SK-N-SH treated with all-trans-retinoic acid at 6 μM for 48 hours (cell line): ENCODE measurements around the gene MPPED1.

Experiments
- ATAC-seq: fragments of 200-7000 bp; cut with Tn5 transposase; 3 replicates; pipeline ENCODE4 v1.9.1; 2020; ENCODE audit warnings: mild to moderate bottlenecking, moderate library complexity
- ARNTL ChIP-seq: fragments of 450-650 bp; formaldehyde crosslinking; IDR thresholded peaks from 2 replicates; pipeline ENCODE4 v1.5.0; 2020; ENCODE audit warnings: low read depth, mild to moderate bottlenecking, moderate library complexity, borderline replicate concordance
- BACH2 ChIP-seq: fragments of 250-450 bp; sonication (Bioruptor Pico); IDR thresholded peaks from 2 replicates; pipeline ENCODE4 v1.9.0; 2021; ENCODE audit warnings: mild to moderate bottlenecking, borderline replicate concordance
- CREB5 ChIP-seq: fragments of 250-450 bp; sonication (Bioruptor Pico); IDR thresholded peaks from 2 replicates; pipeline ENCODE4 v1.5.1; 2020; ENCODE audit warnings: low read depth, mild to moderate bottlenecking, moderate library complexity
- CSDC2 ChIP-seq: fragments of 250-450 bp; sonication (Bioruptor Pico); IDR thresholded peaks from 2 replicates; pipeline ENCODE4 v1.5.0; 2020; ENCODE audit warnings: mild to moderate bottlenecking, moderate library complexity
- ESRRG ChIP-seq: fragments of 250-450 bp; sonication (Bioruptor Pico); IDR thresholded peaks from 2 replicates; pipeline ENCODE4 v1.6.1; 2021; ENCODE audit warnings: mild to moderate bottlenecking
- GLIS3 ChIP-seq: fragments of 250-450 bp; sonication (Bioruptor Pico); IDR thresholded peaks from 2 replicates; pipeline ENCODE4 v1.5.0; 2020; ENCODE audit warnings: mild to moderate bottlenecking, moderate library complexity
- ISL1 ChIP-seq: fragments of 250-450 bp; sonication (Bioruptor Pico); IDR thresholded peaks from 2 replicates; pipeline ENCODE4 v2.1.2; 2022; ENCODE audit warnings: mild to moderate bottlenecking, moderate library complexity
- OSR1 ChIP-seq: fragments of 250-450 bp; sonication (Bioruptor Pico); IDR thresholded peaks from 2 replicates; pipeline ENCODE4 v1.8.0; 2022; ENCODE audit warnings: moderate library complexity, mild to moderate bottlenecking, inconsistent platforms
- PATZ1 ChIP-seq: fragments of 250-450 bp; sonication (Bioruptor Pico); IDR thresholded peaks from 2 replicates; pipeline ENCODE4 v1.8.0; 2020; ENCODE audit warnings: mild to moderate bottlenecking, moderate library complexity, borderline replicate concordance
- PPARA ChIP-seq: fragments of 250-450 bp; sonication (Bioruptor Pico); IDR thresholded peaks from 2 replicates; pipeline ENCODE4 v1.5.0; 2020; ENCODE audit warnings: mild to moderate bottlenecking, borderline replicate concordance
- SNAI2 ChIP-seq: fragments of 250-450 bp; sonication (Bioruptor Pico); IDR thresholded peaks from 2 replicates; pipeline ENCODE4 v1.5.0; 2020; ENCODE audit warnings: mild to moderate bottlenecking, moderate library complexity
- TCF4 ChIP-seq: fragments of 250-450 bp; sonication (Bioruptor Pico); IDR thresholded peaks from 2 replicates; pipeline ENCODE4 v1.8.0; 2021; ENCODE audit warnings: mild to moderate bottlenecking, moderate library complexity, borderline replicate concordance
- TOX ChIP-seq: fragments of 250-450 bp; sonication (Bioruptor Pico); IDR thresholded peaks from 2 replicates; pipeline ENCODE4 v1.8.0; 2021; ENCODE audit warnings: mild to moderate bottlenecking, moderate library complexity, borderline replicate concordance
- ZC3H10 ChIP-seq: fragments of 250-450 bp; sonication (Bioruptor Pico); IDR thresholded peaks from 2 replicates; pipeline ENCODE4 v1.5.1; 2021; ENCODE audit warnings: mild to moderate bottlenecking, moderate library complexity
- ZFP3 ChIP-seq: fragments of 250-450 bp; sonication (Bioruptor Pico); IDR thresholded peaks from 2 replicates; pipeline ENCODE4 v1.5.0; 2020; ENCODE audit warnings: mild to moderate bottlenecking, moderate library complexity
- ZFP30 ChIP-seq: fragments of 450-650 bp; formaldehyde crosslinking; IDR thresholded peaks from 2 replicates; pipeline ENCODE4 v1.5.0; 2022; ENCODE audit warnings: mild to moderate bottlenecking, moderate library complexity
- ZNF565 ChIP-seq: fragments of 450-650 bp; formaldehyde crosslinking; conservative IDR thresholded peaks from 2 replicates; pipeline ENCODE4 v1.5.0; 2020; ENCODE audit warnings: low read depth, mild to moderate bottlenecking, moderate library complexity
- ZNF70 ChIP-seq: fragments of 450-650 bp; formaldehyde crosslinking; IDR thresholded peaks from 2 replicates; pipeline ENCODE4 v1.5.0; 2020; ENCODE audit warnings: mild to moderate bottlenecking, moderate library complexity
- ZNF8 ChIP-seq: fragments of 450-650 bp; formaldehyde crosslinking; IDR thresholded peaks from 2 replicates; pipeline ENCODE4 v1.5.0; 2020; ENCODE audit warnings: mild to moderate bottlenecking, moderate library complexity
- TF ChIP-seq, protein P1 (sequence below): fragments of 250-450 bp; sonication (Bioruptor Pico); IDR thresholded peaks from 2 replicates; pipeline ENCODE4 v1.5.1; 2021; ENCODE audit warnings: mild to moderate bottlenecking, moderate library complexity
- TF ChIP-seq, protein P2 (sequence below): fragments of 250-450 bp; sonication (Bioruptor Pico); IDR thresholded peaks from 2 replicates; pipeline ENCODE4 v1.5.0; 2020; ENCODE audit warnings: mild to moderate bottlenecking, moderate library complexity

The MPPED1 gene

GRCh38 chr22:43446916-43447315, 35.1 kb downstream of the MPPED1 start:
- no peak for ATAC-seq
- no peak for TF ChIP-seq ZFP30 (CRISPR knock-in tag)
- TF ChIP-seq CREB5 (CRISPR knock-in tag) = no peak
- TF ChIP-seq CSDC2 = no peak
- no peak for TF ChIP-seq PPARA (CRISPR knock-in tag)
- TF ChIP-seq, protein P1, sequence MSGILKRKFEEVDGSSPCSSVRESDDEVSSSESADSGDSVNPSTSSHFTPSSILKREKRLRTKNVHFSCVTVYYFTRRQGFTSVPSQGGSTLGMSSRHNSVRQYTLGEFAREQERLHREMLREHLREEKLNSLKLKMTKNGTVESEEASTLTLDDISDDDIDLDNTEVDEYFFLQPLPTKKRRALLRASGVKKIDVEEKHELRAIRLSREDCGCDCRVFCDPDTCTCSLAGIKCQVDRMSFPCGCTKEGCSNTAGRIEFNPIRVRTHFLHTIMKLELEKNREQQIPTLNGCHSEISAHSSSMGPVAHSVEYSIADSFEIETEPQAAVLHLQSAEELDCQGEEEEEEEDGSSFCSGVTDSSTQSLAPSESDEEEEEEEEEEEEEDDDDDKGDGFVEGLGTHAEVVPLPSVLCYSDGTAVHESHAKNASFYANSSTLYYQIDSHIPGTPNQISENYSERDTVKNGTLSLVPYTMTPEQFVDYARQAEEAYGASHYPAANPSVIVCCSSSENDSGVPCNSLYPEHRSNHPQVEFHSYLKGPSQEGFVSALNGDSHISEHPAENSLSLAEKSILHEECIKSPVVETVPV (CRISPR knock-in tag) = no peak
- no peak for TF ChIP-seq ESRRG
- no peak for TF ChIP-seq PATZ1 (CRISPR knock-in tag)
- TF ChIP-seq ZC3H10 (CRISPR knock-in tag) = no peak

GRCh38 chr22:43447380-43447779, 35.6 kb downstream of the MPPED1 start:
- TF ChIP-seq CSDC2 = no peak
- TF ChIP-seq, protein P1 (CRISPR knock-in tag) = no peak
- TF ChIP-seq ZFP30 (CRISPR knock-in tag) = no peak
- TF ChIP-seq SNAI2 (CRISPR knock-in tag) = no peak
- no peak for TF ChIP-seq CREB5 (CRISPR knock-in tag)
- no peak for TF ChIP-seq BACH2 (CRISPR knock-in tag)
- TF ChIP-seq PPARA (CRISPR knock-in tag) = no peak
- TF ChIP-seq ZNF8 (CRISPR knock-in tag) = no peak
- no peak for TF ChIP-seq TCF4 (CRISPR knock-in tag)
- no peak for TF ChIP-seq ISL1 (CRISPR knock-in tag)
- TF ChIP-seq GLIS3 = no peak
- TF ChIP-seq, protein P2, sequence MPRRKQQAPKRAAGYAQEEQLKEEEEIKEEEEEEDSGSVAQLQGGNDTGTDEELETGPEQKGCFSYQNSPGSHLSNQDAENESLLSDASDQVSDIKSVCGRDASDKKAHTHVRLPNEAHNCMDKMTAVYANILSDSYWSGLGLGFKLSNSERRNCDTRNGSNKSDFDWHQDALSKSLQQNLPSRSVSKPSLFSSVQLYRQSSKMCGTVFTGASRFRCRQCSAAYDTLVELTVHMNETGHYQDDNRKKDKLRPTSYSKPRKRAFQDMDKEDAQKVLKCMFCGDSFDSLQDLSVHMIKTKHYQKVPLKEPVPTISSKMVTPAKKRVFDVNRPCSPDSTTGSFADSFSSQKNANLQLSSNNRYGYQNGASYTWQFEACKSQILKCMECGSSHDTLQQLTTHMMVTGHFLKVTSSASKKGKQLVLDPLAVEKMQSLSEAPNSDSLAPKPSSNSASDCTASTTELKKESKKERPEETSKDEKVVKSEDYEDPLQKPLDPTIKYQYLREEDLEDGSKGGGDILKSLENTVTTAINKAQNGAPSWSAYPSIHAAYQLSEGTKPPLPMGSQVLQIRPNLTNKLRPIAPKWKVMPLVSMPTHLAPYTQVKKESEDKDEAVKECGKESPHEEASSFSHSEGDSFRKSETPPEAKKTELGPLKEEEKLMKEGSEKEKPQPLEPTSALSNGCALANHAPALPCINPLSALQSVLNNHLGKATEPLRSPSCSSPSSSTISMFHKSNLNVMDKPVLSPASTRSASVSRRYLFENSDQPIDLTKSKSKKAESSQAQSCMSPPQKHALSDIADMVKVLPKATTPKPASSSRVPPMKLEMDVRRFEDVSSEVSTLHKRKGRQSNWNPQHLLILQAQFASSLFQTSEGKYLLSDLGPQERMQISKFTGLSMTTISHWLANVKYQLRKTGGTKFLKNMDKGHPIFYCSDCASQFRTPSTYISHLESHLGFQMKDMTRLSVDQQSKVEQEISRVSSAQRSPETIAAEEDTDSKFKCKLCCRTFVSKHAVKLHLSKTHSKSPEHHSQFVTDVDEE (CRISPR knock-in tag) = no peak
- no peak for TF ChIP-seq ZFP3
- TF ChIP-seq ARNTL = no peak
- TF ChIP-seq OSR1 (CRISPR knock-in tag) = no peak
- TF ChIP-seq TOX = no peak
- TF ChIP-seq ESRRG = no peak
- TF ChIP-seq ZNF70 (CRISPR knock-in tag) = no peak
- no peak for TF ChIP-seq ZNF565 (CRISPR knock-in tag)
- TF ChIP-seq, all 23 proteins: peak for 0
- no peak for ATAC-seq

- ATAC-seq = no peak
- TF ChIP-seq GLIS3 (no peak), TOX (no peak), ZNF70 (CRISPR knock-in tag) (no peak)
- TF ChIP-seq, protein P1 (CRISPR knock-in tag) = no peak
Measured at GRCh38 chr22:43448048-43448447, 36.2 kb downstream of the MPPED1 start.
